Stimulated activated CD4-positive, alpha-beta T cell treated with anti-CD3 and anti-CD28 coated beads, Interleukin-12 subunit alpha, Interleukin-12 subunit beta, amount 100 ng/mL, for 24 hours (primary cell): ENCODE data around the gene TTC28.
"Not testable (repeated sequence)": the region's sequence is repeated elsewhere in the genome, so short reads cannot be mapped to it uniquely, and the experiment has no call there.

Experiments
- DNase-seq, 2 experiments: peaks; one replicate each; pipeline ENCODE4 v3.0.0-alpha.2; 2020; ENCODE audit warnings: low read depth in 2 of 2

TTC28 gene

DNA sequence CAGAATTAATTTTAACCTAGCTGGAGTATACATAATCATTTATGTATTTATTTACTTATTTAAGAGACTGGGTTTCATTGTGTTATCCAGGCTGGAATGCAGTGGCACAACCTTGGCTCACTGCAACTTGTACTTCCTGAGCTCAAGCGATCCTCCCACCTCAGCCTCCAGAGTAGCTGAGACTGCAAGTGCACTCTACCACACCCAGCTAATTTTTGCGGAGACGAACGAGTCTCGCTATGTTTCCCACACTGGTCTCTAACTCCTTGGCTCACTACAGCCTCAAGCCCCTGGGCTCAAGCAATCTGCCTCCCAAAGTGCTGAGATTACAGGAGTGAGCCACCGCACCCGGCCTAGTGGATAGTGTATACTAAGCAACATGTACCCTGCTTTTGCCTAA lies 1.5 kb downstream of the TTC28 start:
- DNase-seq: not testable (repeated sequence)

DNA sequence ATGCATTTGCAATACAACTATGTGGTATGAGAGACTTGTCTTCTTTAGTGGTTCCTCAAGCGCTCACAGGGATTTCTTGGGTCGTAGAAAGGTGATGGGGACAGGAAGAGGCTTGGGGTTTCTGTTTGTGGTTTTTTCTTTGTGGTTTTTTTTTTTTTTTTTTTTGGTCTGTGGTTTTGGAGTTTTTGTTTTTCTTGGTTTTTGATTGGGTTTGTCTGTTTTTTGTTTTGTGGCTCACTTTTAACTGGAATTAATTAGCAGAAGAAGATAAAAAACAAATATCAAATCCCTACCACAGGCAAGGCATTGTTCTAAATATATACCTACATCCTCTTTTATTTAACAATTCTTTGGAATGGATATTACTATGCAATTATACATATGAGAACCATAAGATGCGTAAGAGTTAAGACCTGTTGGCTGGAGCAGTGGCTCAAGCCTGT lies 5.5 kb downstream of the TTC28 start:
- no peak for DNase-seq

DNA sequence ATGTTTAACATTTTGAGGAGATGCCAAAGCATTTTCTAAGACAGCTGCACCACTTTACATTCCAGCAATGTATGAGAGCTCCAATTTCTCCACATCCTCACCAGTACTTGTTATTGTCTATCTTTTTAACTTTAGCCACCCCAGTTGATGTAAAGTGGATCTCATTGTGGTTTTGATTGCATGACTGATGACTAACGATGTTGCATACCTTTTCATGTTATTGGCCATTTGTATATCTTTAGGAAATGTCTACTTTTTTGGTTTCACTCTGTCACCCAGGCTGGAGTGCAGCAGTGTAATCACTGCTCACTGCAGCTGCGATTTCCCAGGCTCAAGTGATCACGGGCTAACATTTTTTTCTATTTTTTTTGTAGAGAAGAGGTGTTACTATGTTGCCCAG lies 8.9 kb downstream of the TTC28 start:
- no peak for DNase-seq

DNA sequence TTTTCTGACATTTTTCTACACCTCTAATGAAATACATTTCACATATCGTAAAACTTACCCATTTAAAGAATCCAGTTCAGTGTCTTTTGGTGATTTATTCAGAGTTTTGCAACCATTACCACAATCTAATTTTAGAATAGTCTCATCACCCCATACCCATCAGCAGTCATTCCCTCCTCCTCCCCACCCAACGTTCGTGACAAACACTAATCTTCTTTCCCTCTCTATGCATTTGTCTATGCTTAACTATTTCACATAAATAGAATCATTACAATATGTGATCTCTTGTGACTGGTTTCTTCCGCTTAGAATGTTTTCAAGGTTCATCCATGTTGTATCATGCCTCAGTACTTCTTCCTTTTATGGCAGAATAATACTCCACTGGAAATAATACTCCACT lies 9.5 kb downstream of the TTC28 start:
- no peak for DNase-seq

DNA sequence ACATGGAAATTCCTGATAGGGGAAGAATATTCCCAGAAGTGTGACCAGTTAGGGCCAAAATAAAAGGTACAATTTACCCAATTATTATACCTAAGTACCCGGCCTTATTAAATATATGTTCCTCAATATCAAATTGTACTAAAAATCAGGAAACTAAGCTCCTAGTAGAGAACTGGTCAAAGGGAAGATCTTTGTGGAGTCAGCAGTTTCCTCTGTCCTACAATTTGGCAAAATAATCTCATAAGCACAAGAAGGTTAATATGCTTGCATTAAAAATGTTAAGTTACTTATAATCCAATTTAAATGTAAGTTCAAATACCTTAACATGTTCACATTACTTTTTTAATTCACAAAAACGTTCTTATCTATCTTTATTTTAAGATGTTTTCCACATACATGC lies 10.3 kb downstream of the TTC28 start:
- DNase-seq: no peak

DNA sequence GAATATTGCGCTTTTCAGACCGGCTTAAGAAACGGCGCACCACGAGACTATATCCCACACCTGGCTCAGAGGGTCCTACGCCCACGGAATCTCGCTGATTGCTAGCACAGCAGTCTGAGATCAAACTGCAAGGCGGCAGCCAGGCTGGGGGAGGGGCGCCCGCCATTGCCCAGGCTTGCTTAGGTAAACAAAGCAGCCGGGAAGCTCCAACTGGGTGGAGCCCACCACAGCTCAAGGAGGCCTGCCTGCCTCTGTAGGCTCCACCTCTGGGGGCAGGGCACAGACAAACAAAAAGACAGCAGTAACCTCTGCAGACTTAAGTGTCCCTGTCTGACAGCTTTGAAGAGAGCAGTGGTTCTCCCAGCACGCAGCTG lies 16.1 kb downstream of the TTC28 start:
- DNase-seq: not testable (repeated sequence)

DNA sequence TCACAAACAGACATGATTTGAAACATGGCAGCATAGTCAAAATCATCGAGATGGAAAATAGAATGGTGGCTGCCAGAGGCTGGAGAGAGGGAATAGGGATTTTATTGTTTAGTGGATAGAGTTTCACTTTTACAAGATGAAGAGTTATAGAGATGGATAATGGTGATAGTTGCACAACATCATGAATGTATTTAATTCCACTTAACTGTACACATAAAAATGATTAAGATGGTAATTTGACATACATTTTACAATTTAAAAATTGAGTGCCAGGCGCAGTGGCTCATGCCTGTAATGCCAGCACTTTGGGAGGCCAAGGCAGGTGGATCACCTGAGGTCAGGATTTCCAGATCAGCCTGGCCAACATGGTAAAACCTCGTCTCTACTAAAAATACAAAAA lies 21.2 kb downstream of the TTC28 start:
- no peak for DNase-seq

DNA sequence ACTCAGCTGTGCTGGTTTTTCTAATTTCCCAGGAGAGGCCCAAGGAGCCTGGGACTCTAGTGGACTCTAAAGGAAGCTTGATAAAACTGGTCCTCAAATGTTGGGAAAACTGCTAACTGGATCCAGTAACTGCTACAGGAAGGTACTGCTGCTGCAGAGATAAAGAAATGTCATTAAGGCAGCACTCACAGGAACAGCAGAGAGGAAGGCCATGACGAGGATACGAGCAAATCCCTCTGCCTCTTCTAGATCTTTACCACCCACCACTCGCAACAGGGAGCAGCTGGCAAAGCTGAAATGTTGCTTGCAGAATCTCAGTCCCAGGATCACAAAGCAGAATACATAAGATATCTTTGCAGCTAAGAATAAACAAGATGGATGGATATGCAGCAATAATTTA lies 23.5 kb downstream of the TTC28 start:
- DNase-seq: no peak

DNA sequence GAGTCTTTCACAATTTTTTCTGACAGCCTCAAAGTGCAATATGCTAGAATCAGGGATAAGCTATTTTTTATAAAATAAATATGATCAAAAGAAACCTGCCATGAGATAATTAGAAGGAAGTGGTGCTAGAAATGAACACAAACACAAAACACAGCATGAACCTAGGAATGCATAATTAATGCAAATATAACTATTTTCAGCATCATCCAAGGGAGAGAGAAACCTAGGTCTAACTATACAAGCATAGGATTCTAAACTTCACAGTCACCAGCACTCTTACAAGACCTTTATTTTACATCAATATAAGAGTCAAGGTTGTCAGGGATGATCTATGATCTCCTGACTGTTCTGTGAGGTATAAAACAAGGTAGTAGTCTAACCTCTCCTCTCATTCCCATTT lies 29.2 kb downstream of the TTC28 start:
- no peak for DNase-seq

DNA sequence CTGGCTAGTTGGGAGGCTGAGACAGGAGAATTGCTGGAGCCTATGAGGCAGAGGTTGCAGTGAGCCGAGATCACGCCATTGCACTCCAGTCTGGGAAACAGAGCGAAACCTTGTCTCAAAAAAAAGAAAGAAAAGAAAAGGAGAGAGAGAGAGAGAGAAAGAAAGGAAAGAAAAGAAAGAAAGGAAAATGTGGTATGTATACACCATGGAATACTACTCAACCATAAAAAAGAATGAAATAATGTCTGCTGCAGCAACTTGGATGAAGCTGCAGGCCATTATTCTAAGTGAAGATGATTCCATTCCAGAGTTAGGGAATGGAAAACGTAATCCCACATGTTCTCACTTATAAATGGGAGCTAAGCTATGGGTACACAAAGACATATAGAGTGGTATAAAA lies 30.8 kb downstream of the TTC28 start:
- no peak for DNase-seq

DNA sequence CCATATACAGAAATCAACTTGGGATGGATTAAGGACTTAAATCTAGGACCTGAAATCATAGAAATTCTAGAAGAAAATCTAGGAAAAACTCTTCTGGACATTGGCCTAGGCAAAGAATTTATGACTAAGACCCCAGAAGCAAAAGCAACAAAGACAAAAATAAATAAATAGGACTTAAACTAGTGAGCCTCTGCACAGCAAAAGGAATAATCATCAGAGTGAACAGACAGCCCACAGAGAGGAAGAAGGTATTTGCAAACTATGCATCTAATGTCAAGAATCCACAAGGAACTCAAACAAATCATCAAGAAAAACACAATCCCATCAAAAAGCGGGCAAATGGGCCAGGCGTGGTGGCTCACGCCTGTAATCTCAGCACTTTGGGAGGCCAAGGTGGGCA lies 32.4 kb downstream of the TTC28 start:
- DNase-seq: no peak

DNA sequence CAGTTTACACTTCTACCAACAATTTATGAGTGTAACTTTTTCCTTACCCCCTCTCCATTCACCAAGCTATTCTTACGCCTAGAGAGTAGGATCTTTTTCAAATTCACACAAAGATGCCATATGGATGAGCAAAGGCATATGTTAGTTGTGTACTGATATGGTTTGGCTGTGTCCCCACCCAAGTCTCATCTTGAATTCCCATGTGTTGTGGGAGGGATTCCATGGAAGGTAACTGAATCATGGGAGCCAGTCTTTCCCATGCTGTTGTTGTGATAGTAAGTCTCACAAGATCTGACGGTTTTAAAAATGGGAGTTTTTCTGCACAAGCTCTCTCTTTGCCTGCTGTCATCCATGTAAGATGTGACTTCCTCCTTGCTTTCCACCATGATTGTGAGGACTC lies 40.3 kb downstream of the TTC28 start:
- no peak for DNase-seq

DNA sequence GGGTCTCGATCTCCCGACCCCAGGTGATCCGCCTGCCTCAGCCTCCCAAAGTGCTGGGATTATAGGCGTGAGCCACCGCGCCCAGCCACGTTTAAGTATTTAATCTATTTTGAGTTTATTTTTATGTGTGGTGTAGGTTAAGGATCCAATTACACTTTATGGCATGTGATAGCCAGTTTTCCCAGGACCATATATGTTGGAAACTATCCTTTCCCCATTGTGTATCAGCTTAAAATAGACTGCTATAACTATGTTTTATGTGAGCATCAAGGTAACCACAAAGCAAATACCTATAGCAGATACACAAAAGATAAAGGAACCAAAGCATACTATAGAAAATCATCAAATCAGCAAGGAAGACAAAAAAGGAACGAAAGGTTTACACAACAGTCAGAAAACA lies 42.4 kb downstream of the TTC28 start:
- no peak for DNase-seq

DNA sequence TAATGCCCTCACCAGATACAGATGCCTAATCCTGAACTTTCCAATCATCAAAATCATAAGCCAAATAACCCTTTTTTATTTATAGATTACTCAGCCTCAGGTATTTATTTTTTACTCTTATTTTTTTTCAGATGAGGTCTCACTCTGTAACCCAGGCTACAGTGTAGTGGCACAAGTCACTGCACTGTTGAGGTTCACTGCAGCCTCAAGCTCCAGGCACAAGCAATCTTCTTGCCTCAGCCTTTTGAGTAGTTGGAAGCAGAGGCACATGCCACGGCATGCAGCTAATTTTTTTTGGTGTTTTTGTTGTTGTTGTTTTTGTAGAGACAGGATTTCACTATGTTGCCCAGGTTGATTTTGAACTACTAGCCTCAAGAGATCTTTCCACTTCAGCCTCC lies 49.5 kb downstream of the TTC28 start:
- DNase-seq: no peak

DNA sequence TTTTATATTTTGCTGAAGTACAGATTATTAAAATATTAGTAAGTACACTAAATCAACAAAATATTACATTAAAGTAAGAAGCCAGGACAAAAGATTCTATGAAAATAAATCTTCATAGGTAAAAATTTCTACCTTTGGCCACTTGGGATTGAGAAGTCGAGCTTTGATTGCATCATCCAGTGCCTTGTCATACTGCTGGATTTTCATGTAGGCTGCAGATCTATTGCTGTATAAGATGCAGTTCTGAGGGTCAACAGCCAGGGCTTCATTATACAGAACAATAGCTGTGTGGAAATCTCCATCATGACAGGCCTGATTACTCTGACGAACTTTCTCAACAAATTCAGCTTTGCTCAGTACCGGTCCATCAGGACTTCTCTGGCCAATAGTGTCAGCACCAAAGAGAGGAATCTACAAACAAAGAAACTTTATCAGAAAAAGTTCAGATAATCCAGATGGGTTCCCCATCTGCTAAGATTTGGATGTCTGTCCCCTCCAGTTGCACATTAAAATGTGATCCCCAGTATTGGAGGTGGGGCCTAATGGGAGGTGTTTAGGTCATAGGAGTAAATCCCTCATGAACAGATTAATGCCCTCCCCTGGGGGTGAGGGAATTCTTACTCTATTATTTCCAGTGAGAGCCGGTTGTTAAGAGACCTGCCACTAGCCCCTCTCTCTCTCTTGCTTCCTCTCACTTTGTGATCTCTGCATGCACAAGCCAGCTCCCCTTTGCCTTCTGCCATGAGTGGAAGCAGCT lies 50.0 kb downstream of the TTC28 start:
- DNase-seq: no peak

DNA sequence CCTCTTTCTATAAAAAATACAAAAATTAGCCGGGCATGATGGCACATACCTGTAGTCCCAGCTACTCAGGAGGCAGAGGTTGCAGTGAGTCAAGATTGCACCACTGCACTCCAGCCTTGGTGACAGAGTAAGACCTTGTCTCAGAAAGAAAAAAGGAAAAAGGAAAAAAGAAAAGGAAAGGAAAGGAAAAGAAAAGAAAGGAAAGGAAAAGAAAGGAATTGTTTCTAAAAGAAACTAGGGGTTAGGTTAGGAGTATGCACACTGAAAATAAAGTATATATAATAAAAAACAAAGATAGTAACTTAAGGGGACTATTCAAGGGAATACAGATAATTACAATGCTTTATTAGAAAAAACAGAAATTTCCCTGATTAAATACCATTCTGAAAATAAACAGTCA lies 50.9 kb downstream of the TTC28 start:
- DNase-seq: no peak

DNA sequence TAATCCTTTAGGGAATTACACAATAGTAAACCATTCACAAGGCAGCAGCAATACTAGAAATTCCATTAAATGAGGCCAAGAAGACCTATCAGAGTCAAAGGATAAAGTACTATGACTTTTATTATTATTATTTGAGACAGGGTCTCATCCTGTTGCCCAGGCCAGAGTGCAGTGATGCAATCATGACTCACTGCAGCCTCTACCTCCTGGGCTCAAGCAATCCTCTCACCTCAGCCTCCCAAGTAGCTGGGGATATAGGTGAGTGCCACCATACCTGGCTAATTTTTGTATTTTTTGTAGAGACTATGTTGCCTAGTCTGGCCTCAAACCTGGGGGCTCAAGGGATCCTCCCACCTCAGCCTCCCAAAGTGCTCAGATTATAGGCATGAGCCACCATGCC lies 51.8 kb downstream of the TTC28 start:
- DNase-seq: no peak

DNA sequence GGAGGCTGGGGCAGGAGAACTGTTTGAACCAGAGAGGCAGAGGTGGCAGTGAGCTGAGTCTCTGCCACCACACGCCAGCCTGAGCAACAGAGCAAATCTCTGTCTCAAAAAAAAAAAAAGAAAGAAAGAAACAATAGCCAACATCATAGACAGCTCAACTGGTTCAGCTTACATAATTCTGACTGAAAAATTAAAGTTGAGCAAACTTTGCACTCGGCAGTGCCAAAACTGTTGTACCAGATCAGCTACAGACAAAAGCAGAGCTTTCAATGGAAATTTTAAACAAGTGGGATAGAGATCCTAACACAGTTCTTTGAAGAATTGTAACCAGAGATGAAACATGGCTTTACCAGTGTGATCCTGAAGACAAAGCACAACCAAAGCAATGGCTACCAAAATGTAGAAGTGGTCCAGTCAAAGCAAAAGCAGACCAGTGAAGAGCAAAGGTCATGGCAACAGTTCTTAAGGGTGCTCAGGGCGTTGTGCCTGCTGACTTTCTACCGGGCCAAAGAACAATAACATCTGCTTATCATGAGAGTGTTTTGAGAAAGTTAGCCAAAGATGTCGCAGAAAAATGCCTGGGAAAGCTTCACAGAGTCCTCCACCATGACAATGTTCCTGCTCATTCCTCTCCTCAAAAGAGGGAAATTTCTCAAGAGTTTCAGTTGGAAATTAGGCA lies 59.3 kb downstream of the TTC28 start:
- DNase-seq: no peak

DNA sequence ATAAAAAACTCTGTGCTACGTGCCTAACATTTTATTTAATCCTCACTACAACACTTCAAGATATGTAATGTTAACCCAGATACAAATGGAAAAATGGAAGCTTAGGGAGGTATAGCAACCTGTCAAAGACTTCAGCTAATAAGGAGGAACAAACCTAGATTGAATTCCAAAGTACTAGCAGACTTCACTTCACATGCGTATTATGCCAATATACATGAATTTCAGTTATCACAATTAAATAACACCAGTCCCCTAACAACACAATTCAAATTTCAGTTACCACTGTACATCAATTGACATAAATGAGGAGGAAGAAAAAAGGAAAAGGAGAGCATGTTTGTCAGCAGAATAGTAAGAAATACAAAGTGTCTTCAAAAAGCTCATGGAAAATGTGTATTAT lies 60.4 kb downstream of the TTC28 start:
- no peak for DNase-seq

DNA sequence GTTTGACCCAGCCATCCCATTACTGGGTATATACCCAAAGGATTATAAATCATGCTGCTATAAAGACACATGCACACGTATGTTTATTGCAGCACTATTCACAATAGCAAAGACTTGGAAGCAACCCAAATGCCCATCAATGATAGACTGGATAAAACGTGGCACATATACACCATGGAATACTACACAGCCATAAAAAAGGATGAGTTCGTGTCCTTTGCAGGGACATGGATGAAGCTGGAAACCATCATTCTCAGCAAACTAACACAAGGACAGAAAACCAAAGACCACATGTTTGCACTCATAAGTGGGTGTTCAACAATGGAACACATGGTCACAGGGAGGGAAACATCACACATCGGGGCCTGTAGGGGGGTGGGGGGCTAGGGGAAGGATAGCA lies 64.2 kb downstream of the TTC28 start:
- not testable (repeated sequence) for DNase-seq

DNA sequence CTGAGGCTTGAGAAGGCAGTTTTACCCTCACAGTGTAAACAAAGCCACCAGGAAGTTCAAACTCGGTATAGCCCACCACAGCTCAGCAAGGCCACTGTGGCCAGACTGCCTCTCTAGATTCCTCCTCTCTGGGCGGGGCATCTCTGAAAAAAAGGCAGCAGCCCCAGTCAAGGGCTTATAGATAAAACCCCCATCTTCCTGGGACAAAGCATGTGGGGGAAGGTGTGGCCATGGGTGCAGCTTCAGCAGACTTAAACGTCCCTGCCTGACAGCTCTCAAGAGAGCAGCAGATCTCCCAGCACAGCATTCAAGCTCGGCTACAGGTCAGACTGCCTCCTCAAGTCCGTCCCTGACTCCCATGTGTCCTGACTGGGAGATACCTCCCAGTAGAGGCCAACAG lies 69.7 kb downstream of the TTC28 start:
- DNase-seq: no peak

DNA sequence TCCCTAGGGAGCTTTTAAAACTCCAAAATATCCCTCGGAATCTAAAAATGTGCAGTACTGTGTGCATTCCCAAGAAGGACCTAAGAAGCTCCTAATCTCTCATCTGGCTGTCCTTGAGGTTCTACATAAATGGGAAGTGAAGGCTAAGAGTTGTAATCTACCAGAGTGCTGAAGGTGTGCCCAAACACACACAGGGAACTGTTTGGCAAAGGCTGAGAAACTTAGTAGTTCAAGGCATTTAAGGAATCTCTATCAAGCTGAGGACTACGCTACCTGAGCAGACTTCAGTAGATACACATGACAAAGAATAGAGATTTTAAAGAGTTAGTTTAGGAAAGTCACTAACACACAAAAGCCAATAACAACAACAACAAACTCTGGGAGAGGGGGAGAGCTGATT lies 71.1 kb downstream of the TTC28 start:
- DNase-seq: no peak

DNA sequence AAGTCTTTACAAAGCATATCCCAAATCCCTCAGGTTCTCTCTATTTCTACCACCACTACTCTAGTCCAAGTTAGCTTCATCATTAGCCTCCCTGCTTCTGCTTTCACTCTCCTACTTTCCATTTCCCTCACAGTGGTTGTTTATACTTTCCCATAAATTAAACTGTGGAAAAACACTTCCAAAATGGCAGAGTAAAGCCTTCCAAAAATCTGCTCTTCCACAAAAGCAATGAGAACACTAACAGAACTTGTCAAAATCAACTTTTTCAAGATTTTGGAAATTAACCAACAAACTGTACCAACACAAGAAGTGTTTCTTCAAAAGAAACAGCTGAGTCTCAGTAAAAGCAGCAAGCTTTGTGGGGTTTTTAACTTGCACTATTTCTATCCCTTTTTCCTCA lies 71.8 kb downstream of the TTC28 start:
- no peak for DNase-seq
